ENCODE results near the gene PHRF1.

PHRF1 gene

GRCh38 chr11:551596-551995 is 24.7 kb upstream of the PHRF1 start:
- no peak for TF ChIP-seq CTCF (IDR thresholded peaks at IDR 0.05; ENCODE audit: low read depth, low read length, missing control alignments)
- Histone ChIP-seq H3K4me3 (ENCODE audit: low read depth, low read length) (no peak overlapping the region), H3K27me3 (replicated peaks) (peaks cover 23% of the 10 kb centered on the region), H3K36me3 (replicated peaks) (no peaks in the 10 kb centered on the region), H3K27ac (no peak overlapping the region)
- no peak for DNase-seq
- in situ Hi-C loops (cut with HindIII; ENCODE audit: low pct_ligation_motif_present, low sequenced_read_pairs): no loop called here

- Histone ChIP-seq H3K27ac (no peak overlapping the region), H3K4me3 (ENCODE audit: low read depth, low read length) (no peak overlapping the region), H3K36me3 (replicated peaks) (no peaks in the 10 kb centered on the region), H3K27me3 (replicated peaks) (peaks cover 40% of the 10 kb centered on the region)
- no peak for TF ChIP-seq CTCF (IDR thresholded peaks at IDR 0.05; ENCODE audit: low read depth, low read length, missing control alignments)
- no peak for DNase-seq
- in situ Hi-C loops (cut with HindIII; ENCODE audit: low pct_ligation_motif_present, low sequenced_read_pairs): no loop called here
Observed at GRCh38 chr11:553083-553987, 22.9 kb upstream of the PHRF1 start.

- DNase-seq: no peak
- no peaks in the 10 kb centered on the region for H3K36me3 ChIP-seq (replicated peaks)
- no peak overlapping the region for H3K27ac ChIP-seq
- H3K27me3 ChIP-seq (replicated peaks): peaks cover 40% of the 10 kb centered on the region
- in situ Hi-C loops (cut with HindIII; ENCODE audit: low pct_ligation_motif_present, low sequenced_read_pairs): no loop called here
- TF ChIP-seq CTCF (IDR thresholded peaks at IDR 0.05; ENCODE audit: low read depth, low read length, missing control alignments): no peak
- H3K4me3 ChIP-seq (ENCODE audit: low read depth, low read length): no peak overlapping the region
Observed at GRCh38 chr11:553988-554340, 22.3 kb upstream of the PHRF1 start.

- no peak overlapping the region for H3K4me3 ChIP-seq (ENCODE audit: low read depth, low read length)
- H3K36me3 ChIP-seq (replicated peaks): no peaks in the 10 kb centered on the region
- in situ Hi-C loops (cut with HindIII; ENCODE audit: low pct_ligation_motif_present, low sequenced_read_pairs): no loop called here
- peaks cover 40% of the 10 kb centered on the region for H3K27me3 ChIP-seq (replicated peaks)
- TF ChIP-seq CTCF (IDR thresholded peaks at IDR 0.05; ENCODE audit: low read depth, low read length, missing control alignments): peak; percentile 67
- no peak for DNase-seq
- no peak overlapping the region for H3K27ac ChIP-seq
Observed at GRCh38 chr11:554428-555226, 21.6 kb upstream of the PHRF1 start.

- Histone ChIP-seq H3K36me3 (replicated peaks) (no peaks in the 10 kb centered on the region), H3K4me3 (ENCODE audit: low read depth, low read length) (no peak overlapping the region), H3K27me3 (replicated peaks) (peaks cover 40% of the 10 kb centered on the region), H3K27ac (no peak overlapping the region)
- TF ChIP-seq CTCF (IDR thresholded peaks at IDR 0.05; ENCODE audit: low read depth, low read length, missing control alignments): no peak
- DNase-seq: no peak
- in situ Hi-C loops (cut with HindIII; ENCODE audit: low pct_ligation_motif_present, low sequenced_read_pairs): no loop called here
Observed at GRCh38 chr11:555227-555779, 21.0 kb upstream of the PHRF1 start.
